ENCODE data around the gene THSD4. TPM values are rescaled to one million over a fixed set of nuclear protein-coding genes. Genes with fewer than 3 reads are reported as not detected.
"Not testable (repeated sequence)": the region's sequence is repeated elsewhere in the genome, so short reads cannot be mapped to it uniquely, and the experiment has no call there.

THSD4 gene
- total RNA-seq, 4 donors from 2014 or later: 39.4 to 232 (median 127) TPM

GRCh38 chr15:71162309-71162708, 47.0 kb downstream of the THSD4 start:
- peaks cover 0 to 6% (median 0%) of the 10 kb centered on the region in 3 donors for H3K9me3 ChIP-seq
- H3K4me3 ChIP-seq: no peak overlapping the region
- DNase-seq: no peak
- WGBS, 2 donors: 86 to 93% methylated on average over 2 of the region's 2 CpGs
- intact Hi-C loops (cut with DNase I): no loop called here
- no peaks in the 10 kb centered on the region for H3K27me3 ChIP-seq
- H3K4me1 ChIP-seq: no peaks in the 10 kb centered on the region
- H3K36me3 ChIP-seq: no peaks in the 10 kb centered on the region
- no peak overlapping the region for H3K27ac ChIP-seq
- no peak for TF ChIP-seq POLR2A (IDR thresholded peaks at IDR 0.05)
- TF ChIP-seq CTCF (IDR thresholded peaks at IDR 0.05): no peak

GRCh38 chr15:71164606-71165005, 49.3 kb downstream of the THSD4 start:
- H3K27ac ChIP-seq; H3K4me1 ChIP-seq; H3K9me3 ChIP-seq; intact Hi-C loops (cut with DNase I); H3K27me3 ChIP-seq; DNase-seq; H3K36me3 ChIP-seq; H3K4me3 ChIP-seq: not testable (repeated sequence)
- WGBS, 2 donors: 96 to 100% methylated on average over 2 of the region's 5 CpGs

GRCh38 chr15:71167445-71168165, 52.3 kb downstream of the THSD4 start:
- intact Hi-C loops (cut with DNase I): no loop called here
- Histone ChIP-seq H3K27me3 (no peaks in the 10 kb centered on the region), H3K27ac (no peak overlapping the region), H3K4me1 (no peaks in the 10 kb centered on the region), H3K36me3 (no peaks in the 10 kb centered on the region), H3K9me3 (peaks cover 0 to 12% (median 7%) of the 10 kb centered on the region in 3 donors), H3K4me3 (no peak overlapping the region)
- TF ChIP-seq POLR2A (IDR thresholded peaks at IDR 0.05): no peak
- TF ChIP-seq CTCF (IDR thresholded peaks at IDR 0.05): no peak
- DNase-seq: no peak
- 44 to 69% methylated on average over 3 of the region's 3 CpGs for WGBS, 2 donors

- 53 to 54% methylated on average over 5 of the region's 5 CpGs for WGBS, 2 donors
- no peak for DNase-seq
- Histone ChIP-seq H3K4me3 (no peak overlapping the region), H3K27ac (no peak overlapping the region), H3K27me3 (no peaks in the 10 kb centered on the region), H3K9me3 (peaks cover 0 to 16% (median 13%) of the 10 kb centered on the region in 3 donors), H3K4me1 (no peaks in the 10 kb centered on the region), H3K36me3 (no peaks in the 10 kb centered on the region)
- TF ChIP-seq POLR2A (IDR thresholded peaks at IDR 0.05) (no peak), CTCF (IDR thresholded peaks at IDR 0.05) (no peak)
- intact Hi-C loops (cut with DNase I): no loop called here
Measured at GRCh38 chr15:71168166-71168834, 53.0 kb downstream of the THSD4 start.

- TF ChIP-seq CTCF (IDR thresholded peaks at IDR 0.05) (no peak), POLR2A (IDR thresholded peaks at IDR 0.05) (no peak)
- H3K9me3 ChIP-seq: peaks cover 0 to 16% (median 15%) of the 10 kb centered on the region in 3 donors
- H3K27me3 ChIP-seq: no peaks in the 10 kb centered on the region
- intact Hi-C loops (cut with DNase I): no loop called here
- no peak for DNase-seq
- H3K27ac ChIP-seq: no peak overlapping the region
- H3K36me3 ChIP-seq: no peaks in the 10 kb centered on the region
- no peaks in the 10 kb centered on the region for H3K4me1 ChIP-seq
- no peak overlapping the region for H3K4me3 ChIP-seq
Measured at GRCh38 chr15:71170163-71170562, 54.9 kb downstream of the THSD4 start.
